HUDEP-2 (cell line): Measurements from ENCODE around the gene SGSM2.

Source experiments
- DNase-seq, 76 experiments: peaks; one replicate each; lab custom pipeline; 2025; ENCODE audit not compliant: unreplicated experiment in 76 of 76; lab: John Stamatoyannopoulos, UW

SGSM2 gene

DNA sequence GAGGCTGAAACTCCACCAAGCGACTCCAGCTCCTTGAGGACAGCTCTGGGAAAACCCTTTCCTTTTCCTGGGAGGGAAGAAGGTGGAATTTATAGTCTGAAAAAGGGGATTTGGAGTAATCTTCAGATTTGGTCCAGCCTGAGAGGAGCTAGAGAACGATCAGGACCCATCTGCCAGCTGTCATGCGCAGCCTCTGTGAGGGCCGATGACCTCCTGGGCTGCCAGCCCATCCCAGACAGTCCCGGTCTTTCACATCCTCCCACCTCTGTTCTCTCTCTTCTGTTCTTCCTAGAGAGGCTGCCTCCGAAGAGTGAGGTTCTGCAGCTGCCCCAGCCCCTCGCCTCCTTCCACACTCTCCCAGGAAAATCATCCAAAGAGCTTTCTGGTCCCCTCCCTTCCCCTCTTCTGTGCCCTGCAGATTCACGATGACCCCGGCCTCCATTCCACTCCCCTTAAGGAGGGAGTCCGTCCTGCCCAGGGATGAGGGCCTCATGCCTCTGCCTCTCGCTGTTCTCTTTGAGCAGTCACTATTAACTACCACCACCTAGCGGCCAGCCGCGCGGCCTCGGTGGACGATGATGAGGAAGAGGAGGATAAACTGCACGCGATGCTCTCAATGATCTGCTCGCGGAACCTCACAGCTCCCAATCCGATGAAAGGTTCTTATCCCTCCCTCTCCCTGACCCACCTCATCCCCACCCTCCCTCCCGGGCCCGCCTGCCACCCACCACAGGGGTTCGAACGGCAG, 29.6 kb downstream of the SGSM2 start:
- DNase-seq: no peak

DNA sequence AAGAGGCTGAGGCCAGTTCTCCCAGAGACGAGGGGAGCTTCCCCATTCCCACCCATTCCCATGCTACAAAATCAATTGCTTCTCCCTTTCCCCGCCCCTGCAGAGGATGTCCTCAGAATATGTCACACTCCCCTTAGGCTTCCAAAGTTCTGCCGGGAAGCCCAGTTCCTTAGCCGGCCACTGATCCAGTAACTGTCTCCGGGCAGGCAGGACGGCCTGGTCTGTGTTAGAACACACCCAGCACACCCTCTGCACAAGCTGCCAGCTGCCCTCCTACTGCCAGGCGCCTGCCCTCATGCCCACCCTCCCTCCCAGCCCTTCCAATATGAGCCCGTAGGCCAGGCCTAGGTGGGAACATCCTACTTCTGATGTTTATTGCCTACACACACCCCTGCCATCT, 31.1 kb downstream of the SGSM2 start:
- DNase-seq: no peak

DNA sequence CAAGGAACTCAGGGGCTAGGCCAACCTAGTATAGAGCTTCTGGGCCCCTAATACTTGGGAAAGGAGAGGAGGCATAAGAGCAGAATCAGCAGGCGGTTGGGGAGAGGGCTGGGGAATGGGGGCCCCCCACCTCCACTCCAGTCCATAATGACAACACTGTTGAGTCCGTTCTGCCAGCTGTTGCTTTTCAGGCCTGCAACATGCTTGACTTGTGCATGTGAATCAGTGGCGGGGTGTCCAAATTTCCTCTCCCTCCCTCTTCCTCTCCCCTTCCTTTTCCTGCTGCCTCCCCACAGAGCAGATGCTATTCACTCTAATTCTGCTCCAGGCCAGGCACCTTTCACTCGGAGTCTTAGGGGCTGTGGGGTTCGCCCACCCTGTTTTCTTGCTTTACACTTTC, 31.7 kb downstream of the SGSM2 start:
- no peak for DNase-seq

DNA sequence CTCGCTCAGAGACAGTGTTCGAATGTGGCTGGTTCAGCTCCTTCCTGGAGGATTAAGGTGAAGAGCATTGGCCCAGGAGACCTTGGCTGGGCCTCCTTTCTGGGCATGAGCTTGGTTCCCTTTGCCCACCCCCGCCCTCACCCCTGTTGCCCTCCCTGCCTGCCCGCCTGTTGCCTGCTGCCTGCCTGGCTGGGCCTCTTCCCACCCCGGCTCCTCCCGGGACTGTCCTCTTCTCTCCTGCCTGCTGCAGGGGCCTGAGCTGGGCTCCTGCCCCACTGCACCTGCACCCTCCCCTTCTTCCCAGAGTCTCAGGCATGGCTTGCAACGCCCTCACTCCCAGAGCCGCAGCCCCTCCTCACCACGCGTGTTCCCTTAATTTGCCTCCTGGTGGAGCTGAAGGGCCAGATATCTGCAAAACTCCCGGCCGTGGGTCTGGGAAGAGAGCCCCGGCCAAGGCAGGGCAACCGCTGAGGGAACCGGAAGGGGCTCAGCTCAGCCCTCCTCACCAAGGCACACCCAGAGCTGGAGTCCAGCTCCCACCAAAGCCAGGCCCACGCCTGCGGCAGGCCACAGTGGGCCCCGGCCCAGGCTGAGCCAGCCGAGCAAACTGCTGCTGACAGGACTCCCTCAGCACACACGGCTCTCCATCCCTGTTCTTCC, 32.4 kb downstream of the SGSM2 start:
- no peak for DNase-seq

DNA sequence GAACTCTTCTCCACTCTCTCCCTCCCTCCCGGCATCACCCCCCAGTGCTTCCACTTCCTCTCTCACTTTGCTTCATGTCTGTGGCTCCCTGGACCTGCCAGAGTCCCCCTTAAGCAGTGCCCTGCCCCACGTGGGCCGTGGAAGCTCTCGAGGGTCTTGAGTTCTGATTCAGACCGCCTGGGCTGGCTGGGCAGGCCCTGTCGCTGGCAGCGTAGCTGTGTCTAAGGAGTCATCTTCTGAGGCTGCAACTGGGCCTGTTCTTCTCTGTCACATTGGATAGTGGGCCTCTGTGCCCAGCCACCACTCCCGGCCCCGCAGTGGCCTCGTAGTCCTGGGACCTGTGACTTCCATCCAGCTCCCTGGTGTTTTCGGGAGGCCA, 32.9 kb downstream of the SGSM2 start:
- no peak for DNase-seq

DNA sequence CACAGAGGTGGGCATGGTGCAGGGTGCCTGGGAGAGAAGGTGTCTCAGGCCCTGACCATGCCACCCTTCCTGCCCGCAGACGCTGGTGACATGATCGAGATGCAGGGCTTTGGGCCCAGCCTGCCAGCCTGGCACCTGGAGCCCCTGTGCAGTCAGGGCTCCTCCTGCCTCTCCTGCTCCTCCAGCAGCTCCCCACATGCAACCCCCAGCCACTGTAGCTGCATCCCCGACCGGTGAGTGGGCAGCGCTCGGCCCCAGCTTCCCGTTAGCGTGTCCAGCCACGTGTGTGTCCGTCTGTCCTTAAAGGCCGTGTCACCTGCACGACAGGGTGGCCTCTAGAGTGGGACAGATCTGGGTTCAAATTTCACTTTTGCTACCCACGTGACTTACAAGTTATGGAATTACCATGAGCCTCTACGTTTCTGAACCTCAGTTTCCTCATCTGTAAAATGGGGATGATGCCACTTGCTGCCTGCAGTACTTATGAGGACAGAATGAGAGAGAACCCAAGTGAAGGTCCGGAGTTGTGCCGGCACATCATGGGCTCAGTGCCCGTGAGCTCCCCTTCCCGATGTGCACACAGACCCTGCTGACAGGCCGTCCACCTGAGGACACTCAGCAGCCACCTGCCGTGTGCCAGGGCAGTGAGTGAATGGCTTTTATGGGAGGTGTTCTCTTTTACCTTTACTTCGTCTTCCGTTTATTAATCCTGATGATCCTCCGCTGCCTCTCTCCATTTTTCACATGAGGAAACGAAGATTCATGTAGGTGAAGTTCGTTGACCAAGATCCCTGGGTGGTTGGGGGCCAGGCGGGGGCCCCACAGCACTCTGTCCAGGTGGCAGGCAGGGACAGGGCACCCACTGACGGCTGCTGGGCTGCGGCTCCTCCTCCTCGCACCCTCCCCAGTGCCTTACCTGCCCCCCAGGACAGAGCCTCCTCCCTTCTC, 34.2 kb downstream of the SGSM2 start:
- DNase-seq: no peak

DNA sequence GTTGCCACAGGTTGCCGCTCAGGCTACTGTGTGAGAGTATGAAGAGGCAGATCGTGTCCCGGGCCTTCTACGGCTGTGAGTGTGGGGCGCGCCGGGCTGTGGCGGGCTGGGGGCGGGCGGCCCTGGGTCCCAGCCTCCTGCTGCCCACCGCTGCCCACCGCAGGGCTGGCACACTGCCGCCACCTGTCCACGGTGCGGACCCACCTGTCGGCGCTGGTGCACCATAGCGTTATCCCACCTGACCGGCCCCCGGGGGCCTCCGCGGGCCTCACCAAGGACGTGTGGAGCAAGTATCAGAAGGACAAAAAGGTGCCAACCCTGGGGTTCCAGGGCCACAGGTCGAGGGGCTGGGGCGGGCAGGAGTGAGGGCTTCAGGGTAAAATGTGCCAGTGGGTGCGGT, 34.9 kb downstream of the SGSM2 start:
- no peak for DNase-seq

DNA sequence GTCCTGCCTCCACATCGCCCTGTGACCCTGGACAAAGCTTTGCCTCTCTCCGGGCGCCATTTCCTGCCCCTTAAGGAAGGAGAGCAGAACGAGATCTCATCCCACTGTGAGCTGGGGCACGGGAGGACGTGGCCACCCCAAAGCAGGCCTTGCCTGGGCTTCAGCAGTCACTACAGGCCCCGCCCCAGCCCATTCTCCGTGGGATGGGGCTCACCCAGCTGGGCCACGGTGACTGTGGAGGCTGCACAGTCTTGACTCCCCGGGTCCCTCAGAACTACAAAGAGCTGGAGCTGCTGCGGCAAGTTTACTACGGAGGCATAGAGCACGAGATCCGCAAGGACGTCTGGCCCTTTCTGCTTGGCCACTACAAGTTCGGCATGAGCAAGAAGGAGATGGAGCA, 35.4 kb downstream of the SGSM2 start:
- DNase-seq: no peak

DNA sequence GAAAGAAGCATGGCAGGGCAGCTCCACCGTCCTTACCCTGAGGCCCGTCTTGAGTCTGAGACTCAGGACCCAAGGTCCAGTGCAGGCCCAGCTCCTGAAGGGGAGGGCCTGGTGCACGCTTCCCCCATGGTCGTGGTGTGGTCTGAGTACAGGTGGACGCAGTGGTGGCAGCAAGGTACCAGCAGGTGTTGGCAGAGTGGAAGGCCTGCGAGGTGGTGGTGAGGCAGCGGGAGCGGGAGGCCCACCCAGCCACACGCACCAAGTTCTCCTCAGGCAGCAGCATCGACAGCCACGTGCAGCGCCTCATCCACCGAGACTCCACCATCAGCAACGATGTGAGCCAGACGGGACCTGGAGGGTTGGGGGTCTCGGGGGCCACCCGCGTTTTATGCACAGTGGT, 35.9 kb downstream of the SGSM2 start:
- no peak for DNase-seq

DNA sequence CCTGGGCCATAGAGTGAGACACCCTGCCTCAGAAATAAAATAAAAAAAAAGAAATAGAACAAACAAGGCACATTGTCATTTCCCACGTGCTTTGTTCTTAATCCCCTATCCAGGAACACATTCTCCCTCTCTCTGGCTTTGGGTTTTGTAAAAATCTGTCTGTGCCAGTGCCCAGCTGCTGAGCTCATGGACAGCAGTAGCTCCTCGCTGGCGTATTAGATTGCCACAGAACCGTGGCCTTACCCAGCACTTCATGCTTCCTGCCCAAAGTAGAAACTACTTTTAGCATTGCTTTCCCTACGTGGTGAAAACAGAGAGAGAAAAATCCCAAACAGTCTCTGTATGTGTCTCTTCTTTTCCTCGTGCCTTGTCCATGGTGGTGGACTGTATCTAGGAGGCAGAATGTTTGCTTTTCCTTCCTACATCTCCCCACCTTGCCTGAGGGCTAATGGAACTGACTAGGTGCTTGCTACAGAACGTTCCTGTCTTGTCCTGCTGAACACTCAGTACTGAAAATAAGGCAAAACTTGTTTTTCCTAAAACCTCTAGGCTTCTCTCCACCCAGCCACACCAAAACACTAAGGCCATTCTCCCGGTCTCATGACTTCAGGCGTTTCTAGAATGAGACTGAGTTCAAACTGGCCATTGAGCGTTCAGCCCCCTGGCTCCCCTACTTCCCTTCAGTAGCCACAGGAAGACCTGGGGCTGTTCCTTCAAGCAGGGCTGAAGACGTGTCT, 37.4 kb downstream of the SGSM2 start:
- no peak for DNase-seq

DNA sequence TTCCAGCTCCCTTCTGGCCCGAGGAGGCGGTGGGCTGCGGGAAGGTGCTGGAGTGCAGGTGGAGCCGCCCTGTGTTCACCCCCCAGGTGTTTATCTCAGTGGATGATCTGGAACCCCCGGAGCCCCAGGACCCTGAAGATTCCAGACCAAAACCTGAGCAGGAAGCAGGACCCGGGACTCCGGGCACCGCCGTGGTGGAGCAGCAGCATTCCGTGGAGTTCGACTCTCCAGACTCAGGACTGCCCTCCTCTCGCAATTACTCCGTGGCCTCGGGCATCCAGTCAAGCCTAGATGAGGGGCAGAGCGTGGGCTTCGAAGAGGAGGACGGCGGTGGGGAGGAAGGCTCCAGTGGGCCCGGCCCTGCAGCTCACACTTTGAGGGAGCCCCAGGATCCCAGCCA, 38.1 kb downstream of the SGSM2 start:
- DNase-seq: no peak

DNA sequence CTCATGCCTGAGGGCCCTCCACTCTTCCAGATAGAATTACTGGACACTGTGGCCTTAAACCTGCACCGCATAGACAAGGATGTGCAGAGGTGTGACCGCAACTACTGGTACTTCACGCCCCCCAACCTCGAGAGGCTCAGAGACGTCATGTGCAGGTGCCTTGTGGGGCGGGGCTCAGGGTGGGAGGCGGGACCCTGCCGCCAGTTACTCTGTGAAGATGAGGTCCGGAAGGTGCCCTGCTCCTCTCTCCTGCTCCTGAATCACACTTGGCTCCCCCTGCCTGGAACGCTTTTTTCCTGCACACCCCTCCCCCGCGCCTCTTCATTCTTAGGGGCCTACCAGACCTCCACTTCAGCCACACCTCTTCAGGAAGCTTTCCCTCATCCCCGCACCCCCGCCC, 38.8 kb downstream of the SGSM2 start:
- DNase-seq: no peak

DNA sequence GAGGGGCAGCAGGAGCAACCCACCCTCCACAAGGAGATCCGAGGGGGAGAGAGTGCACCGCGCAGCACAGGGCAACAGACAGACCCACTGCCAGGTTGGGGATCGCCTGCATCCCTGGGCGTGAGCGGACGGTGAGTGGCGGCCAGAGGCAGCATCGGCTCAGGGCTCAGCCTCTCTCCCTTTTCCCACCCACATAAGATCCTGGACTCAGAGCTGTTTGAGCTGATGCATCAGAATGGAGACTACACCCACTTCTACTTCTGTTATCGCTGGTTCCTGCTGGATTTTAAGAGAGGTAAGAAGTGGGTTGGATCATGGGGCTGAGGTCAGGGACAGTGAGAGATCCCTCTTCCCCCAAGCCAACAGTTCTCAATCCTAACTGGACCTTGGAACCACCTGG, 40.4 kb downstream of the SGSM2 start:
- DNase-seq: no peak

DNA sequence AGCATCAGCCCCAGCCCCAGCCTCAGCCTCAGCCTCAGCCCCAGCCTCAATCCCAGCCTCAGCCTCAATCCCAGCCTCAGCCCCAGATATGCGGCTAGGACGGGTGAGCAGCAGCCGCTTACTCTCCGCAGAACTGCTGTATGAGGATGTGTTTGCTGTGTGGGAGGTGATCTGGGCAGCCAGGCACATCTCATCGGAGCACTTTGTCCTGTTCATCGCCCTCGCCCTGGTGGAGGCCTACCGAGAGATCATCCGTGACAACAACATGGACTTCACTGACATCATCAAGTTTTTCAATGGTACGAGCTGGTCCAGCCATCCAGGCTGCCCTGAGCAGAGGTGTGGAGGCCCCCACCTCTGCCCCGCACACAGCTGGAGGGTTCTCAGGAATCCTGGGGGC, 41.6 kb downstream of the SGSM2 start:
- no peak for DNase-seq

DNA sequence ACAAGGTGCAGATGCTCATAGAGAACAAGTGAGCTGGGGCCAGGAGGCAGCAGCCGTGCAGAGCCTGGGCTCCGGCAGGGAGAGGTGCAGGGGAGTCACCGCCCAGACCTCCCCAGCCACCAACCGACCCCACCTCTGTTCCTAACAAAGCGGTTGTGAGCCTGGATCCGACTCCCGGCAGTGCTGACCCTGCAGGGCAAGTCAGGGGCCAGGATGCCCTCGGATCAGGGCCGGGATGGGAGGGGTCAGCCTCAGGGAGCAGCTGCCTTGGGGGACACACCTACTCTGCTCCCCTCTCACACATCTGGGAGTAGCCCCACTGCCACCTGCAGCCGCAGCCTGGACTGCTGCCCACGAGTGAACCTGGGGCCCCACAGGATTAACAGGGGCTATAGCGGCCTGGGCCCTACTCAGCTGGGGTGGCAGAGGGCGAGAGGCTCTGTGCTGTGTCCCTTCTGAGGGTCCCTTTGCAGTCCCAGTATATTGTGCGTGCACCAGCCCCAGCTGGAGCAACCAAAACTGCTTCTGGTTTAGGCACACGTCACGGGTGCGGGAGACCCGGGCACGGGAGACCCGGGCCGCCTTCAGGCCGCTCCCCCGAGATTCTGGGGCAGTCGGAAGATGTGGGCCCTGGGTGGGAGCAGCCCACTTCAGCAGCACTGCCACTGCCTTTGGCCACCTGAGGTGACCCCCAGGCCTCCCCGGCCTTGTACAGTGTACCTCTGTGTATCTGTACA, 42.4 kb downstream of the SGSM2 start:
- DNase-seq: no peak

DNA sequence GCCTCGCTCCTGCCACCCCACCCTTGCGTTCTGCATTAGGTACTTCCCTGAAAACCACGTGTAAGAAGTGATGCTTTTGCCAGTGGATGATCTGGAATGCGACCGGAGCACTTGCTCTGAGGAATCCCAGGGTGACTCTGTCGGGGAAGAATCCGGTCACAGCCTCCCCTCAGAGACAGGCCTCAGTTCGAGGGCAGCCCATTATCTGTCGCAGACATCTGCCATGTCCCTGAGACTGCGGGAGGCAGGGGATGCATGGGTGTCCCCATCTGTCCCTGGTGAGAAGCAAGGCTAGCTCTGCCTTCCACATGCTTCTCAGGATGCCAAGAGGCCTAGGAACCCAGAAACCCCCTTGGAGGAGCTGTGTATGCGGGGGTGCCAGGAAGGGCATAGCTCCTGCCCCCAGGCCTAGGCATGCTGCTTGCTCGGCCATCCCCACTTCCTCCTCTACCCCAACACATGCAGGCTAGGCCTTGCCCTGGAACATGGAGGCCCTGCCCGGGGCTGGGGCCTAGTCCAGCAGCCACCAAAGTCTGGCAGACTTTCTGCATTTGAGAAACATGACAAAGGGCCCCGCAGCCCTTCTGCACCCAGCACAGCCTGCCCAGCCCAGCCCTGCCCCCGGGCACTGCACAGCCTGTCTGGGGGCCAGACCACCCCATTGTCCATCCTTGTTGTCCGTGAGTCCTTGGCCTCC, 43.1 kb downstream of the SGSM2 start:
- DNase-seq: peak in 1 of 76 experiments; percentile 6

DNA sequence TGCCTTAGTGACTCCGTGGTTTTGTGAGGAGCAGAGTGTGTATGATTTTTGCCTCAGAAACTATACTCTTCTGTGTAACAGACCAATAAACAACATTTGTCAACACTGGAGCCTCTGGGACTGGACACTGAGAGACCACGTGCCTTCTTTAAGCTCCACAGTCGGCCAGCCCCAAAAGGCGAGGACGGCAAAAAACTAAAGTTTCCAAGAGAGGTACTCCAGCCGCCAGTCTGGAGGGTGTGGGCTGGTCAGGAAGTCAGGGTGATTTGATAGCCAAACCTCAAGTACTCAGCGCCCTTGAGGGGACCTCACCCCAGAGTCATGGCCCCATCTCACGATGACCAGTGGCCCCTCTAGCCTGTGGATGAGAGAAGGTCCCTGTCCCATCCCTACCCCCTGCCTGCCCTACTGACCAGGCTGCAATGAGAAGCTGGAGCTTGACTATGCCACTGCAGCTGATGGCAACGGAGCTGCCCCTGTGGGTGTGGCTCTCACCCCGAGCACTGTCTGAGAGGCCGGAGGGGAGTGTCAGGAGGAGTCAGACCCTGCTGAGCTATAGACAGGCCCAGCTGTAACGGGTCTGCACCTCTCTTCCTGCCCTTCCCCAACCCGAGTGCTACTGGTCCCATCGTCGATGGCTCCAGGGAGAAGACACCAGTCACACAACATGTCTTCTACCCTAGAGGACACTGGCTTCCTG, 43.8 kb downstream of the SGSM2 start:
- peak in 23 of 76 experiments; percentile 2 to 53 (median 15) for DNase-seq

DNA sequence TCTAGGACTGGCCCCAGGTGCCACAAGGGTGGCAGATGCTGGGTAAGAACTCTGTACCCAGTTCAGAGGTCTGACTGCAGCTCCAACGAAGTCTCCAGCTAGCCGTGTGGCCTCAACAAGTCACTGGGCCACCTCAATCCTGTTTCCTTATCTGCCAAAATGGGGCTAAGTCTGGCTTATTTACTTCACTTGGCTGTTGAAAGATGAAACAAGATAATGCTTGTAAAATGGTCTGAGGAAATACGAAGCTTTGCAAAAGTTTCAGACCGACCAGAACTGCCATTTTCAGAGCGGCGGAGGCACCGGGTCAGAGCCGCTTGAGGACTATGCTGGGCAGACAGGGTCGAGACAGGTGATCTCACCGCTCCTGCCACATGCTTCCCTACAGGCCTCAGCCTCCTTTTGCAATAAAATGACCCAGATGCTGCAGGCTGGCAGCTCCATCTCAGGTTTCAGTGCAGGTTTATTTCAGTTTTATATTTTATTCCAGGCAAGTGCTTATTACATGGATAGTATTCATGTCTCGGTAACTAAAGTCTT, 46.4 kb downstream of the SGSM2 start:
- DNase-seq: no peak
